NCI-H1436 (cell line): Measurements from ENCODE around the gene CHCHD6.

ENCODE experiments used
- DNase-seq: peaks from one replicate; lab custom pipeline; 2025; lab: John Stamatoyannopoulos, UW

The CHCHD6 gene

DNA sequence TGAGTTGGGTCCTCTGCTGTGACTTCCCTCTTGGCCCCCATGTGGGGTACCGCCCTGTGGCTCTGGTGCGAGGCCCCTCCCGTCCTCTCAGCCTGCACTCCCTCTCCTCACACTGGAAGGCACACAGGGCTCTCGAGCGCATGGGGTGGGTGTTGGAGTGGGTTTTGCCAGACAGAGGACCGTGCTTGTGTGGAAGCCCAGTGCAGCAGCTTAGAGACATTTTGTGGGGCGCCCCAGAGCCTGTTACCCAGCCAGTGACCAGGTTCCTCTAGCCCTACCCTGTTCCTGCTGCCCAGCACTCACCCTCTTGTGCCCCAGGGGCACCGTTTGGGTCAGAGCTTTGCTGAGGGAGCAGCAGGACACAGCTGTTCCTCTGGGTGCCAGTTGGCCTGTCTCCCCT is 288.7 kb downstream of the CHCHD6 start:
- DNase-seq = no peak

DNA sequence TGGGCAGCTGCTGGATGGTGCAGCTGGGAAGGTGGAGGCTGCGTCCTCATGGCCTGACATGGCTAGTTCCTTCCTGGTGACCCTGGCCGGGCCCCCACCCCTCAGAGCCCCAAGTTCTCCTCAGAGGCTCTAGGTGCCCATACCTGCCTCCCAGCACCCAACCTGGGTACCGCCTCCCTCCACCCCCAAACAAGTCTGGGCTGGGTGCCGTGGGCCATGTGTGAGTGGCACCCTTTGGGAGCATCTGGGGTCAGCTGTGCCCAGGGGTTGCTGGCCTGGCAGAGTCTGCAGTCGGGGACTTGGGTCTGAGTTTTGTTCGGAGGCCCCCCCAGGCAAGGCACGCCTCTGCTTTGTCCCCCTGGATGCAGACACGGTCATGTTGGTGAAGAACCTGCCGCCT is 289.4 kb downstream of the CHCHD6 start:
- DNase-seq = no peak

- no peak for DNase-seq
Measured at GRCh38 chr3:126994661-126995245, 290.7 kb downstream of the CHCHD6 start.

DNA sequence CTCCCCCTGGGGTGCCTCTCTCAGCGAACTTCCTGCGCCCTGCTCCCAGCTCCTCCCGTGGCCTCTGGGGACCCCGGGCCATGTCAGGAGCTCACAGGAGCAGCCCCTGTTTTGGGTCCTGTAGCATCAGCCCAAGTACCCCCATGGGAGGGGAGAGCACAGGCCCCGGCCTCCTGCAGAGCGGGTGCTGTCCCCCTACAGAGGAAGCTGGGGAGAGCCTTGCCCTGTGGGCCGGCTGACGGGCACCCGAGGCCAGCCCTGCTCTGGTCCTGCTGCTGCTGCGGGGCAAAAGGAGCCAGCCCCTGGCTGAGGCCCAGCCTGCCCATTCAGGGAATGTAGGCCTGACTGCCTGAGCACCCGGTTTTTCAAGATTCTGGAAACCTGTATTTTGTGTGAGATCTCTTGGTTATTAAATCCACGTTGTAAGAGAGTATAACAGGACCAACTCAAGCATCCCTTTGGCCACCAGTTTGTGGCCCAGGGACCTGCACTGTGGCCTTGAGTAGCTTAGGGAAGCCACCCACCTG is 291.3 kb downstream of the CHCHD6 start:
- DNase-seq = no peak

DNA sequence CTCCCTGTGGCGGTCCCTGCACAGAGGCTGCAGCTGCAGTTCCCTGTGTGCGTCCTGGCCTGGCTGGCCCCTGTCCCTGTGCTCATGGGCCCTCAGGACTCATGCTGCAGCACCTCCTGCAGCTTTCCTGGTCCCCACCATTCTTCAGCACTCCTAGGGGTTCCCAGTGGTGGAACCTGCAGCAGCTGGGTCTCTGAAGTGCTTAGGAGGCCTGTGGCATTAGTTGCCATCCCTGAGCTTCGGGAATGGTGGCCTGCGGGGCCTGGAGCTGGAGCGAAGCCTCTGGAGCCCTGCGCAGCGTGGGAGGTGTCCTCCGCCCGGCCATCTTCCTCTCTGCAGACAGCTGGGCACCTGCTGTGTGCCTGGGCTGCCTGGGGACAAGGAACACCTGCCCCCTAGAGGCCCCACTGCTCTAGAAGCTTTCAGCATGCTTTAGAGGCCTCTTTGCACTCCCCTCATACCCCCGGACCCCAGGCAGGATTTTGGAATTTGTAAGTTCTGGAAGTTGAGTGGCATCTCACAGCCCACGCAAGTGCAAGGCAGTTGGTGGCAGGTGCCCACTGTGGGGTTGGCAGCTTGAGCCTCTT is 292.0 kb downstream of the CHCHD6 start:
- no peak for DNase-seq

DNA sequence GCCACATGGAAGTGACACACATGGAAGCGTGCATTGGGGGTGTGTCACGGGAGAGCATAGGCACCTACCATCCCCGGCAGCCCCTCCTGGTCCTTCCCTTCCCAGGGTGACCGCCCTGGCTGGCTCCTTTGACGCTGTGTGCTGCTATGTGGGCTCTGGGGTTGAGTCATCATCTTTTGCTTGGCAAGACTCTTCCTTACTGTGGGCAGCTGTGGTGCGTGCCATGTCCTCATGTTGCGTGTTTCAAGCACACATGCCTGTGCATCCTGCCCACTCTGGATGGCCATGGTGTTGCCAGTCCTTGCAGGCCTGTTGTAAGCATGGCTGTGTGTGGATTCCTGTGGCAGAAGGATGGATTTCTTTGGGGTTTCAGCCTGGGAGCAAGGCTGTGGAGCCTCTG is 292.9 kb downstream of the CHCHD6 start:
- no peak for DNase-seq

GRCh38 chr3:126997455-126998038 is 293.5 kb downstream of the CHCHD6 start:
- no peak for DNase-seq

DNA sequence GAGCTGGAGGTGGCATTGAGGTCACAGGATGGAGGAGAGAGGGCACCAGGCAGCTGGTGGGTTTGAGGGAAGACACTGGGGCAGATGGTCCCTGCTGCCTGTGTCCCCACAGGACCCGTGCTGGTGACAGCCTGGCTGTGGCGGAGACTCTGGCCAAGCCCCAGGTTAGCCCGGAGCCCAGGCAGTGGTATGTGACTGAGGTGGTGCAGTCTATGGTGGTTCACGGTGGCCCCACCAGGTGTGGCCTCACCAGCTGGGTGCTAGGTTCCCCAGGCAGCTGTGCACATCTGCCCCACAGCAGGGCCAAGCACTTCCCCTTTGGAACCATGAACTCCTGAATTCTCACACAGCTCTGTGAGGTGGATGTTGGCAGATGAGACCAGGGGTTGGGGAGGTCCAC is 294.3 kb downstream of the CHCHD6 start:
- no peak for DNase-seq

DNA sequence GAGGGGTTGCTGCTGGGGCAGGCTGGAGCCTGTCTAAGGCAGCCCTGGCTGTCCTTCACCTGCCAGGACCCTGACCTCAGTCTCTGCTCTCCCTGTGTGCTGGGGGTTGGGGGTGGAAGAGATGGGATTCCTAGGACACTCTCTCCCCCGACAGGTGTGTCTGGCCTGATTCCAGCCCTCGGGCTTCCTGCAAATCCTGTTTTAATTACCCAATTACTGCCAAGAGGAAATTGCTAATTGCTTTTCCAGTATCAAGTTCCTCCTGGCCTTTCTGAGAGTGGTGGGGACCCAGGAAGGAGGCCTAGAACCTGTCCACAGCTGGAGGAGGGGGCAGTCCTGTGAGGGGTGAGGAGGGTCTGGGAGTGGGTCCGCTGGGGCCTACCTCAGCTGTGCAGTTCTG is 294.7 kb downstream of the CHCHD6 start:
- peak; percentile 36 for DNase-seq

GRCh38 chr3:126999383-126999782 is 295.3 kb downstream of the CHCHD6 start:
- no peak for DNase-seq

DNA sequence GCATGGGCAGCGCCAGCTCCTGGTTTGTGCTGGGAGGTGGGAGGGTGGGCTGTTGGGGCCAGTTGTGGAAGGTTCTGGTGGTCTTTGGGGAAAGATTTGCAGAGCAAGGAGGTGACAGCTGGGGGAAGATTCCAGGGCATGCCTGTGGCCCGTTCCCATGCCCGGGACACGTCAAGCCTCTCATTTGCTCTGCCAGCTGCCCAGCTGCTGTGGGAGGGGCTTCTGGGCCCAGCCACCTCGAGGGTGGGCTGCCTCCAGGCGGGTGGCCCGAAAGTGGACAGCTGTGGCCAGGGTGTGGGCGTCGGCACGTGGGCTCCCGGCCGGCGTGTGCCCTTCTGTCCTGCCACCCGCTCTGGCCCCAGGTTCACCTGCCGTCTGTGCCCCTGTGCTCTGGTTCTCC is 296.1 kb downstream of the CHCHD6 start:
- DNase-seq = no peak

DNA sequence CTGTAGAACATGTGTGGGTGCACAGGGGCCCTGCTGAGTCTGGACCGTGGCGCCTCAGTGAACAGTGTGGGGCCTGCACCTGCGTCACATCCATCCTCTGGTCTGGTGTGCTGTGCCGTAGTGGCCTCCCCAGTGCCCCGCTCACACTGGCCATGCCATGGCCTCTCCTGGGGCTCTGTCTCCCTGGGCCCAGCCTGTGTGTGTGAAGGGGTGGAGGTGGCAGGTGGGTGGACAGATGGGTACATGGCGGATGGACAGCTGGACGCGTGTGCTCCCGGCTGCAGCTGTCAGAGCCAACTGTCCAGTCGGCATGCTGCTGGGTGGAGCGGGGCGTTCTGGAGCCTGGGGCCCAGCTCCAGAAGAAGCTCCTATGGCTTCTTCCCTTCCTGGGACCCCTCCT is 296.7 kb downstream of the CHCHD6 start:
- DNase-seq = no peak

DNA sequence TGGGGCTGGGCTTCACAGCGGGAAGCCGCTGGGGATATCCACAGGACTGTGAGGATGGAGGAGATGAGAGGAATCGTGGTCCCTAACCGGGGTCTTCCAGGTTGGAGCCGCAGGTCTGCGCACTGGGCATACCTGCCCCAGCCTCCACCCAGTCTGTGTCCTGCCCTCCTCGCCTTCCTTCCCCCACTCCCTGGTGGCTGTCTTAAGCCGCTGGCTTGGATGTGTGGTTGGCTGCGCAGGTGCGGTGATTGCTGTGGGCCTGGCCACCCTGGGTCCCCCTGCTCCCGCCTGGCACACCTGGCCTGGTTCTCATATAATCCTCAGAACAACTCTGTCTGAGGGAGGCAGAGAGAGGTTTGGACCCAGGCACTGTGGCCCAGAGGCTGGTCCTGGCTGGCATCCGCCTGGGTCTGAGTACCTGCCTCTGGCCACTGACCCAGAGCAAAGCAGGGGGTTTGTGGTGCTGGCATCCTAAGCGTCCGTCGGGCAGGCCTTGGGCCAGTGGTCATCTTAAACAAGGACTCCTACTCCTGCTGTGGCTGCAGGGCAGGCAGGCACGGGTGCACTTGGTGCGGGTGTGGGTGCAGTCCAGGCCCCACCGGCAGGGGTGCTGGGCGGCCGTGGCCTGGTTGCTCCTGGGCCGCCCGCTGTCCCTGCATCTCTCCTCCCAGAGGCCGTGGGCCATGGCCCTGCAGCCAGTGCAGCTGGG is 297.6 kb downstream of the CHCHD6 start:
- DNase-seq = no peak

GRCh38 chr3:127002195-127003174 is 298.4 kb downstream of the CHCHD6 start:
- no peak for DNase-seq

- no peak for DNase-seq
Measured at GRCh38 chr3:127003175-127003555, 299.1 kb downstream of the CHCHD6 start.

DNA sequence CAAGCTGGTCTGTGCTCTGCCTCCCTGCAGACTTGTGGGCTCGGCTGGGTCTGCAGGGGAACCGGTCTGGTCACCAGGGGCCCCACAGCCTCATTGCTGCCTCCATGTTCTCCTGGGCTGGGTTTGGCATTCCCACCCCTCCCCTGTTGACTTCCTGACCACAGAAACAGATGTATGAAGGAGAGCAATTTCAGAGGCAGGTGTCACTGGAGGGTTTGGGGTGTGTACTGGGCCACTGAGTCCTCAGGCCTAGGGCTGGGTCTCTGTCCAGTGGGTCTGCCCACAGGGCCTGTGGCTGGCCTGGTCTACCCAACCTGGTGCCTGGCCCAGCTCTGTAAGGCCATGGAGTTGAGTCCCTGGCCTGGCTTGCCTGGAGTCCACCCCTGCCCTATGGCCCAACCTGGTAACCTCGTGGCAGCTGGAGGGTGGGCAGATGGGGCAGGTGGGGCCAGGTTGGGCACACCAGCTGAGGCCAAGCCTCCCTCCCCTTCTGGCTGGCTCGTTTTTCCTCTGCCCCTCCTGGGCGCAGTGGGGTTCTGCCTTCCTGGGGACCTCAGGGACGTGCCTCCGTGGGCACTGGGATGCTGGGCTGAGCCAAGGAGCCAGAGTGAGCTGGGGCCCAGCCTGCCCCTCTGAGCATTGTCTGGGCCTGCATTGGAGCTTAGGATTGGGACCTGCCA is 299.7 kb downstream of the CHCHD6 start:
- no peak for DNase-seq

- no peak for DNase-seq
Measured at GRCh38 chr3:127004641-127005397, 300.8 kb downstream of the CHCHD6 start.

GRCh38 chr3:127005864-127006500 is 301.9 kb downstream of the CHCHD6 start:
- DNase-seq = no peak

GRCh38 chr3:127006781-127007436 is 302.9 kb downstream of the CHCHD6 start:
- DNase-seq = no peak
